K562 (cell line): ENCODE results near the gene HIRIP3. TPM values are rescaled to one million over a fixed set of nuclear protein-coding genes. Genes with fewer than 3 reads are reported as not detected.

Experiments
- ATAC-seq: fragments of 200-7000 bp; cut with Tn5 transposase; 3 replicates; pipeline ENCODE4 v1.9.1; 2020; ENCODE audit warnings: moderate library complexity
- BruUV-seq: library from RNA; stranded (reverse); fragments of 400-500 nt; replicated peaks from 2 replicates; lab custom pipeline; 2021; lab: Mats Ljungman, UMichigan
- CTCF ChIA-PET: fragments of 300-600 bp; formaldehyde crosslinking; extraction: SDS; loops from one replicate; lab custom pipeline; 2021; ENCODE audit warnings: low intra/inter-chr PET ratio; lab: Yijun Ruan, JAX
- POLR2A ChIA-PET: fragments of 300-600, 350-650 bp; sonication (Branson Sonifier 250); formaldehyde crosslinking; extraction: SDS; loops from one replicate; lab custom pipeline; 2021; ENCODE audit warnings: antibody characterized with exemption, inconsistent platforms; lab: Yijun Ruan, JAX
- DNase-seq, 4 experiments: peaks; one replicate each; pipeline versions ENCODE4 v3.0.0 to v3.0.0-alpha.2; 2011 to 2018; ENCODE audit warnings: low spot score in 3 of 4, mixed read lengths in 3 of 4; ENCODE audit errors: extremely low read depth in 1 of 4
- FAIRE-seq: peaks from 2 replicates; lab custom pipeline; 2011; peaks lifted over from hg19 to GRCh38; lab: Jason Lieb, UNC
- H2AFZ ChIP-seq: 2 replicates; pipeline ENCODE4 v1.6.0; 2011; ENCODE audit warnings: low read depth, low read length, control low read depth, inconsistent platforms
- H3K27ac ChIP-seq: fragments of 200-600 bp; 3 replicates; pipeline ENCODE4 v1.8.0; 2011; ENCODE audit warnings: low read depth, mild to moderate bottlenecking, control low read depth, inconsistent platforms, low read length, moderate library complexity, mixed read lengths; ENCODE audit errors: extremely low read depth
- H3K27me3 ChIP-seq, 2 experiments: fragments of 300-600 bp in 1 of 2; 2 replicates in 1 of 2; 3 replicates in 1 of 2; pipeline versions ENCODE4 v1.6.0 to v1.8.0; 2011; ENCODE audit warnings: inconsistent platforms in 2 of 2, low read length in 2 of 2, mild to moderate bottlenecking in 1 of 2, mixed read lengths in 1 of 2, moderate library complexity in 1 of 2; ENCODE audit not compliant: control insufficient read depth in 2 of 2, insufficient read depth in 2 of 2
- H3K36me3 ChIP-seq: fragments of 300-600 bp; 3 replicates; pipeline ENCODE4 v1.8.0; 2011; ENCODE audit warnings: mild to moderate bottlenecking, low read length, inconsistent platforms; ENCODE audit not compliant: control insufficient read depth, insufficient read depth
- H3K4me1 ChIP-seq, 2 experiments: fragments of 200-600 bp in 1 of 2; replicated peaks in 1 of 2; 2 replicates in 1 of 2; 3 replicates in 1 of 2; pipeline versions ENCODE4 v1.5.1 to v1.8.0; 2011; ENCODE audit warnings: inconsistent platforms in 2 of 2, low read length in 2 of 2, mild to moderate bottlenecking in 1 of 2, mixed read lengths in 1 of 2, moderate library complexity in 1 of 2; ENCODE audit not compliant: control insufficient read depth in 2 of 2, insufficient read depth in 2 of 2
- H3K4me2 ChIP-seq: 2 replicates; pipeline ENCODE4 v1.6.1; 2011; ENCODE audit warnings: low read length, control low read depth, inconsistent platforms, mixed read lengths; ENCODE audit not compliant: insufficient read depth
- H3K4me3 ChIP-seq: fragments of 200-600 bp; sonication (generic), shearing (Covaris generic); 2 replicates; pipeline ENCODE4 v1.5.1; 2016; ENCODE audit warnings: control low read depth, inconsistent platforms
- H3K79me2 ChIP-seq: fragments of 200-600 bp; 3 replicates; pipeline ENCODE4 v1.8.0; 2011; ENCODE audit warnings: low read length, inconsistent platforms; ENCODE audit not compliant: control insufficient read depth, insufficient read depth
- H3K9ac ChIP-seq, 2 experiments: 2 replicates each; pipeline versions ENCODE4 v1.6.0 to v1.6.1; 2011; ENCODE audit warnings: low read depth in 2 of 2, low read length in 2 of 2, control low read depth in 1 of 2, inconsistent platforms in 1 of 2, mild to moderate bottlenecking in 1 of 2, mixed read lengths in 1 of 2; ENCODE audit not compliant: insufficient read depth in 1 of 2
- H3K9me1 ChIP-seq: one replicate; pipeline ENCODE4 v1.6.0; 2011; ENCODE audit warnings: inconsistent platforms, mild to moderate bottlenecking, low read length, moderate library complexity; ENCODE audit not compliant: control insufficient read depth, insufficient read depth
- H3K9me3 ChIP-seq: replicated peaks from 2 replicates; pipeline ENCODE4 v1.5.1; 2011; ENCODE audit warnings: low read depth, low read length, inconsistent platforms; ENCODE audit not compliant: control insufficient read depth, insufficient read depth
- H4K20me1 ChIP-seq: replicated peaks from 2 replicates; pipeline ENCODE4 v1.6.1; 2011; ENCODE audit warnings: low read length, inconsistent platforms, mixed read lengths; ENCODE audit not compliant: control insufficient read depth, insufficient read depth
- WGBS: fragments of 100-300 bp; shearing (Covaris generic); methylation state at CpG from one replicate; pipeline ENCODE4 v1.1.6; 2016; ENCODE audit warnings: low coverage, mixed read lengths; ENCODE audit not compliant: insufficient coverage; ENCODE audit errors: missing lambda C conversion rate; 5-methylcytosine and 5-hydroxymethylcytosine counted together
- in situ Hi-C: fragments of 300-500 bp; cut with MboI; formaldehyde crosslinking; loops from 4 replicates; pipeline ENCODE4 v1.15.0; 2018; ENCODE audit warnings: inconsistent platforms, mixed read lengths
- intact Hi-C: fragments of 100-400 bp; cut with micrococcal nuclease; formaldehyde crosslinking; loops from 2 replicates; pipeline ENCODE4 v1.14.2; 2022
- polyA plus RNA-seq, 8 experiments: library from polyadenylated mRNA; depleted of rRNA in 4 of 8; stranded (reverse) in 5 of 8; unstranded in 3 of 8; fragments of >200 nt; fragmentation: Nextera tagmentation in 2 of 8; fragmentation: Illumina TruSeq in 1 of 8; extraction: Ambion mirVana in 2 of 8; extraction: Trizol in 1 of 8; gene quantifications; 2 replicates each; pipeline versions ENCODE4 v1.2.1 to v1.2.3, GENCODE V29; 2011 to 2014; ENCODE audit warnings: inconsistent platforms in 1 of 8, missing spikeins in 1 of 8
- total RNA-seq, 7 experiments: library from RNA; depleted of rRNA in 6 of 7; stranded (reverse); fragments of >200 nt in 6 of 7; fragmentation: Illumina TruSeq in 2 of 7; extraction: Trizol in 2 of 7; gene quantifications; 2 replicates each; pipeline versions ENCODE4 v1.2.1 to v1.2.3, GENCODE V29; 2011 to 2021; ENCODE audit warnings: low replicate concordance in 1 of 7
- TF ChIP-seq, protein P1 (sequence below), 2 experiments: fragments of 450-650 bp in 1 of 2; IDR thresholded peaks; 2 replicates each; pipeline ENCODE4 v1.6.1; 2011 to 2017; ENCODE audit warnings: low read depth in 2 of 2, antibody characterized with exemption in 1 of 2, borderline replicate concordance in 1 of 2, low read length in 1 of 2, mild to moderate bottlenecking in 1 of 2, mixed read lengths in 1 of 2; ENCODE audit not compliant: control insufficient read depth in 1 of 2

Gene HIRIP3
- total and polyA plus RNA-seq, 9 of the 15 experiments (the other 6 are each of a cell fraction or from before 2014, with no cell fraction given), result 3.3 to 38.2 (median 18.2) TPM

DNA sequence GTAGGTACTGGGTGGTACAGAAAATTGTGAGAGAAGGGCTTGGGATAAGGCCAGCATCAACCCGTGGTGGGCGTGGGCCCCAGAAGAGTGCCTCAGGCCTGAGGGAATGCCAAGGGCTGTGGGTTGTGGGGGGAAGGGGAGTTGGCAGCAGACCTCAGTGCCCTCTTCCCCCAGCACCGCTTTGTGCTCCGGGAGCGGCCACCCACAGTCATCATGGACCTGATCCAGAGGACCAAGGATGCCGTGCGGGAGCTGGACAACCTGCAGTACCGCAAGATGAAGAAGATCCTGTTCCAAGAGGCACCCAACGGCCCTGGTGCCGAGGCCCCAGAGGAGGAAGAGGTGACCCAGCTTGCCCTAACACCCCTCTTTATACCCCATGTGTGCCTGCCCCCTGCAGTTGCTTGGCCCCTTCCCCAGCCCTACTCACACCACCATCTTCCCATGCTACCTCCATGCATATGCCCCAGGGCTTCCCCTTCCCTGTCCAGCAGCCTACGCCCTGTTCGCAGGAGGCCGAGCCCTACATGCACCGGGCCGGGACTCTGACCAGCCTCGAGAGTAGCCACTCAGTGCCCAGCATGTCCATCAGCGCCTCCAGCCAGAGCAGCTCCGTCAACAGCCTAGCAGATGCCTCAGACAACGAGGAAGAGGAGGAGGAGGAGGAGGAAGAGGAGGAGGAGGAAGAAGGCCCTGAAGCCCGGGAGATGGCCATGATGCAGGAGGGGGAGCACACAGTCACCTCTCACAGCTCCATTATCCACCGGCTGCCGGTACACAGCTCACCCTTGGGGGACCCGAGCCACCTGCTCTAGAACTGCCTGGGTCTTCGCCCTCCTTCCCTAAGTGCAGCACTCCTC is 12.6 kb downstream of the HIRIP3 start:
- H3K27me3 ChIP-seq, result no peaks in the 10 kb centered on the region
- peaks cover 0 to 9% of the 10 kb centered on the region in 2 experiments; a peak in 1 of 5 replicates for H3K4me1 ChIP-seq
- no peaks in the 10 kb centered on the region for H3K9me3 ChIP-seq
- no peak overlapping the region for H2AFZ ChIP-seq
- H3K36me3 ChIP-seq, result peaks cover 100% of the 10 kb centered on the region
- CTCF ChIA-PET, result no interaction called here
- no TSS peak for BruUV-seq
- no peaks in the 10 kb centered on the region for H3K79me2 ChIP-seq
- intact Hi-C loops (no loop called here), in situ Hi-C loops (no loop called here)
- FAIRE-seq (no peak), ATAC-seq (no peak), DNase-seq (no peak)
- H4K20me1 ChIP-seq, result peaks cover 2% of the 10 kb centered on the region; the same call in 1 of the 2 replicates
- H3K4me2 ChIP-seq, result no peak overlapping the region
- TF ChIP-seq, protein P1, sequence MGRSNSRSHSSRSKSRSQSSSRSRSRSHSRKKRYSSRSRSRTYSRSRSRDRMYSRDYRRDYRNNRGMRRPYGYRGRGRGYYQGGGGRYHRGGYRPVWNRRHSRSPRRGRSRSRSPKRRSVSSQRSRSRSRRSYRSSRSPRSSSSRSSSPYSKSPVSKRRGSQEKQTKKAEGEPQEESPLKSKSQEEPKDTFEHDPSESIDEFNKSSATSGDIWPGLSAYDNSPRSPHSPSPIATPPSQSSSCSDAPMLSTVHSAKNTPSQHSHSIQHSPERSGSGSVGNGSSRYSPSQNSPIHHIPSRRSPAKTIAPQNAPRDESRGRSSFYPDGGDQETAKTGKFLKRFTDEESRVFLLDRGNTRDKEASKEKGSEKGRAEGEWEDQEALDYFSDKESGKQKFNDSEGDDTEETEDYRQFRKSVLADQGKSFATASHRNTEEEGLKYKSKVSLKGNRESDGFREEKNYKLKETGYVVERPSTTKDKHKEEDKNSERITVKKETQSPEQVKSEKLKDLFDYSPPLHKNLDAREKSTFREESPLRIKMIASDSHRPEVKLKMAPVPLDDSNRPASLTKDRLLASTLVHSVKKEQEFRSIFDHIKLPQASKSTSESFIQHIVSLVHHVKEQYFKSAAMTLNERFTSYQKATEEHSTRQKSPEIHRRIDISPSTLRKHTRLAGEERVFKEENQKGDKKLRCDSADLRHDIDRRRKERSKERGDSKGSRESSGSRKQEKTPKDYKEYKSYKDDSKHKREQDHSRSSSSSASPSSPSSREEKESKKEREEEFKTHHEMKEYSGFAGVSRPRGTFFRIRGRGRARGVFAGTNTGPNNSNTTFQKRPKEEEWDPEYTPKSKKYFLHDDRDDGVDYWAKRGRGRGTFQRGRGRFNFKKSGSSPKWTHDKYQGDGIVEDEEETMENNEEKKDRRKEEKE (IDR thresholded peaks at IDR 0.05; ENCODE audit: borderline replicate concordance in 1 of 2, control insufficient read depth in 1 of 2, low read depth in 2 of 2, low read length in 1 of 2), result no peak
- no peak overlapping the region for H3K27ac ChIP-seq
- POLR2A ChIA-PET, result interaction anchor here (0.6 to 2.5 kb wide), 3 partner anchors 10 to 48 kb away, joined by 3 to 6 read pairs (median 3); no protein-coding TSS in a partner anchor
- H3K4me3 ChIP-seq, result no peak overlapping the region
- no peak overlapping the region; a peak in 1 of 4 replicates for H3K9ac ChIP-seq
- 90% methylated on average over 22 of the region's 24 CpGs for WGBS
- no peaks in the 10 kb centered on the region for H3K9me1 ChIP-seq
